OCI-LY7 (cell line): ENCODE measurements around the gene IQGAP2.

Source experiments
- EZH2phosphoT487 ChIP-seq: fragments of 200-600 bp; sonication (generic); IDR thresholded peaks from 2 replicates; pipeline ENCODE4 v1.6.1; 2018; ENCODE audit warnings: low read depth, borderline replicate concordance, mild to moderate bottlenecking, mixed run types, antibody characterized with exemption, low read length, moderate library complexity, mixed read lengths
- TF ChIP-seq, protein P1 (sequence below): fragments of 200-600 bp; sonication (generic); conservative IDR thresholded peaks from 2 replicates; pipeline ENCODE4 v1.5.1; 2014; ENCODE audit warnings: mild to moderate bottlenecking, antibody characterized with exemption, low read length, moderate library complexity, mixed read lengths

DNA sequence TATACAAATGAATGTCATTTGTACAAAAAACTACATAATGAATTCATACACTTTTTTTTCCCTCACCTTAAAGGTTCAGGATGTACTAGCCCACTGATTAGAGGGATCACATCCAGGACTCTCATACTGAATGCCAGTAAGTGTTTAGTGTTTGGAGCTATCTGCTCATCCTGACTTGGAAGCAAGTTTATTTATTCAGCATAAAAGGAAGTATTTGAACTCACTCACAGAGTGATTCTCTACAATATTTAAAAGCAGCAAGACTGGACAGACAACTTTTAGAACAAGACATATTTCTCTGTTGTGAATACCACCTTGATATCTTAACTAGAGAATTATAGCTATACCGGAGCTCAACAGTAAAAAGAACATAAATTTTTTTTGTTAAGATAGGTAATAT, 14.8 kb upstream of the IQGAP2 start:
- TF ChIP-seq, protein P1, sequence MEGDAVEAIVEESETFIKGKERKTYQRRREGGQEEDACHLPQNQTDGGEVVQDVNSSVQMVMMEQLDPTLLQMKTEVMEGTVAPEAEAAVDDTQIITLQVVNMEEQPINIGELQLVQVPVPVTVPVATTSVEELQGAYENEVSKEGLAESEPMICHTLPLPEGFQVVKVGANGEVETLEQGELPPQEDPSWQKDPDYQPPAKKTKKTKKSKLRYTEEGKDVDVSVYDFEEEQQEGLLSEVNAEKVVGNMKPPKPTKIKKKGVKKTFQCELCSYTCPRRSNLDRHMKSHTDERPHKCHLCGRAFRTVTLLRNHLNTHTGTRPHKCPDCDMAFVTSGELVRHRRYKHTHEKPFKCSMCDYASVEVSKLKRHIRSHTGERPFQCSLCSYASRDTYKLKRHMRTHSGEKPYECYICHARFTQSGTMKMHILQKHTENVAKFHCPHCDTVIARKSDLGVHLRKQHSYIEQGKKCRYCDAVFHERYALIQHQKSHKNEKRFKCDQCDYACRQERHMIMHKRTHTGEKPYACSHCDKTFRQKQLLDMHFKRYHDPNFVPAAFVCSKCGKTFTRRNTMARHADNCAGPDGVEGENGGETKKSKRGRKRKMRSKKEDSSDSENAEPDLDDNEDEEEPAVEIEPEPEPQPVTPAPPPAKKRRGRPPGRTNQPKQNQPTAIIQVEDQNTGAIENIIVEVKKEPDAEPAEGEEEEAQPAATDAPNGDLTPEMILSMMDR = no peak
- TF ChIP-seq EZH2phosphoT487 = no peak
